SU-DHL-6 (cell line): ENCODE data around the gene HAUS7.

Experiments used
- CTCF ChIP-seq: fragments of 200-600 bp; sonication (generic); IDR thresholded peaks from one replicate; pipeline ENCODE4 v1.5.1; 2017; ENCODE audit warnings: antibody characterized with exemption, mild to moderate bottlenecking, low read length, moderate library complexity; ENCODE audit not compliant: insufficient read depth, poor library complexity, severe bottlenecking
- EZH2phosphoT487 ChIP-seq: fragments of 200-600 bp; sonication (generic), shearing (Covaris generic); conservative IDR thresholded peaks from 2 replicates; pipeline ENCODE4 v1.6.1; 2018; ENCODE audit warnings: mild to moderate bottlenecking, antibody characterized with exemption, low read length, moderate library complexity, mixed read lengths

- TF ChIP-seq CTCF, result no peak
- TF ChIP-seq EZH2phosphoT487, result no peak
These were observed 20.0 kb downstream of the HAUS7 start for GRCh38 chrX:153450114-153450948.
